COR-L47 (cell line): ENCODE data around the gene ANK2.

Experiments used
- DNase-seq: peaks from one replicate; lab custom pipeline; 2025; lab: John Stamatoyannopoulos, UW

ANK2 gene

DNA sequence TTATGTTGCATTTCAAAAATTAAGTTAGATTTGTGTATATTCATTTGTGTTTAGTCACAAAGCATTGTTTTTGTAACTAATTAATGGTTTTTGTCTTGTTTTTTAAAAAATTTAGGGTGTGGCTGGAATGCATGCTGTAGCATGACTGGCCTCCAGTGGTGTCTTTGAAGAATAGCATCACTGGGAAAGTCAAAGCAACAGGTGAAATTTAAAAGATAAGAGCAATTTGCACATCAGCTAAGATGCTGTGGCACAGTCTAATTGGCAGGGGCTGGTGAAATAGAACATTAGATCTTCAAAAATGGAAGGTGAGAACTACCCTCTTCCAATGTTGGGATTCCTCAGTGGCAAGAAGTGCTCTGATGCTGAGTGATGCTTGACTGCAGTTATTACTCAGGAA, 45.3 kb downstream of the ANK2 start:
- peak; percentile 39 for DNase-seq

DNA sequence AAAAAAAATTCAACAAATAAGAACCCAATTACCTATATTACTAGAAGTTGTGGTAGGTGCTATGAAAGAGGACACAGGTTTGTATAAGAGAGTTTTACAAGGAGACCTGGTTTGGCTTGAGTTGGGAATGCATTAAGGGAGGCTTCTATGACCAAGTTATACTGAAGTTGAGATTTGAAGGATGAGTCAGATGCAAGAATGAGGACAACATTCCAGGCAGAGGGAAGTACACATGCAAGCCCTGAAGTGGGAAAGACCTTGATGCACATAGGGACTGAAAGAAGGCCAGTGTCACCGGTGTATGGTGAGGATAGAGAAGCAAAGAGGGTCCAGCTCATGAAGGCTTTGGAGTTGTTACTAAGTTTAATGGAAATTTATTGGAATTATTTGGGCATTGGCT, 52.2 kb downstream of the ANK2 start:
- DNase-seq = no peak

GRCh38 chr4:113103556-113103955, 54.1 kb downstream of the ANK2 start:
- no peak for DNase-seq

- DNase-seq = peak; percentile 23
Measured at GRCh38 chr4:113106108-113106507, 56.7 kb downstream of the ANK2 start.

DNA sequence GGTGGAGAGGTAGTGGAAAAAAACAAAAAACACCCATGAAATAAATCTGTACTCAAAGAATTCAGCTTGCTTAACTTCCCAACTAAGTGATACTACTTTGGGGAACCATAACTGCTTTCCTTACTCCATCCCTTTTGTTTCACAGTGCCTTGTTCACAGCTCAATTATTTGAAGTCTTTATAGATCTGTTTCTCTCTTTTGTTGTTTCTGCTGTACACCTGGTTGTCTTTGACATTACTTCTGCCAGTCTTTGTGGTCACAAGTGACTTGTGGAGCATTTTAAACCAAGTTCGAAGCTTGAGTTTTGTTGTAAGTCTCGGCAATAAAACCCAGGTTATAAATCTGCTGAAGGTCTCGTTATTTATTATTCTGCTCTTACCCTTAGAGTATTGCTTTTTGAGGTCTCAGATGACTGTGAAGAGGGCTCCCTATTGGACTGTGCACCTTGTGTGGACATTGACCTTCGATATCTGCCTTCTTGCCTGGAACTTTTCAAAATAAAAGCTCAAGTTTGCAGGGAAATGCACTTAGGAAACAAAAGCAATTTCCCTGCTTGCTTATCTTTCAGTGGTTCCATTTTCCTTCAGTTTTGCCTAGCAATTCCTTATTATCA, 59.8 kb downstream of the ANK2 start:
- no peak for DNase-seq

- no peak for DNase-seq
Measured at GRCh38 chr4:113112338-113112978, 63.0 kb downstream of the ANK2 start.

GRCh38 chr4:113113151-113113550, 63.7 kb downstream of the ANK2 start:
- no peak for DNase-seq

DNA sequence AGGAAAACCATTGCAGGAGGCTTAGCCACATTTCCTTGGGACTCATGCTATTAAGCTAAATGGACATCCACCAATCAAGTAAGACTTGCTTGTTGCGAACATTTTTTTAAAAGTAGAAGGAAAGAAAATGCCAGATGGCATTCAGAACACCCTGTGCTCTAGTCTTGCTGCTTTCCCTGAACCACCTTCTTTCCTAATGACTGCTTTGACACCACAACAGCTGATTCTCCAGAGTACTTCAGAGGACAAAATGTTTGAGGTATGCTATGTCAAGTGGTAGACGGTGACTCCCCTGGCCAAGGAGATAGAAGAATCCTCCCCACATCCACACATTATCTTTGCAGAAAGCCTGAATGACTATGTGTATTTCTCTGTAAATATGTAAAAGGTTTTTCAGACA, 65.4 kb downstream of the ANK2 start:
- DNase-seq = no peak

DNA sequence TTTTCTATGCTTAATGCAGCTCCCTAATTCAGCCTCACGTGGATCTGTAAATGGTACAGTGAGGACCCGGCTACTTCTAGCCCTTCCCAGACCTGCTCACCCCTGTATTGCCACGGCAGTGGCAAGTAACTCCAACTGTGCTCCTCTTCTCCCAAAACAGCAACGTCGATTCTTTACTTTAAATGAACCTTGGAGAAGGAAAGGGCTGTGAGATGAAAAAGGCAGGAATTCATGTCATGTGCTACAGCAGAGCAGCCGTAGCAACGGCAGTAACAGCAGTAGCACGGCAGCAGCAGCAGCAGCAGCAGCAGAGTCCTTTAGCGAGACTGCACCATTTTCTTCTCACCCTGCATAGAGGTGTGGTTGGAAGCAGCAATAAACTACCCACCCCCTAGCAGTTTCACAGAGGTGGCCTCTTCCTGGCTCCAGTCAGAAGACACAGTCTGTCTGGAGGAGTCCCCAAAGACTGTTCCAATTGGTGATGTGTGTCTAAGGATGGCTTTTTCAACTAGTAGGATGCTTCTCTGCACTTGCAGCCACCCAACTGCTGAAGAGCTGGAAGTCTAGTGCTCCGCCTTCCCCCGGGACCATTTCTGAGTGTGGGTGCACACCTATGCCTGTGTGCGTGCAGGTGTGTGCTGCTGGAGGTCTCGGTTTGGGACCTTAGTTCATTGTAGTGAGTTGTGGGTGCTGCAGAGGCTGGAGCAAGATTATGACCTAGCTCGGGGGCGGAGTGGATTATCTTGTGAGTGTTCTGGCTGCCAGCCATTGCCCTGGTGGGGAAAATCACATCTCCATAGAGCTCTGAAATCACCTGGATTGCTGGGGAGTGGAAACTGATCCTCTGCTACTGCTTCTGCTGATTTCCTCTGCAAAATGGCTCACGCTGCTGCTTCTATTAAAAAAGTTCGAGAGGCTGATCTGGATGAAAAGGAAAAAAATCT, 67.2 kb downstream of the ANK2 start:
- peak; percentile 69 for DNase-seq

DNA sequence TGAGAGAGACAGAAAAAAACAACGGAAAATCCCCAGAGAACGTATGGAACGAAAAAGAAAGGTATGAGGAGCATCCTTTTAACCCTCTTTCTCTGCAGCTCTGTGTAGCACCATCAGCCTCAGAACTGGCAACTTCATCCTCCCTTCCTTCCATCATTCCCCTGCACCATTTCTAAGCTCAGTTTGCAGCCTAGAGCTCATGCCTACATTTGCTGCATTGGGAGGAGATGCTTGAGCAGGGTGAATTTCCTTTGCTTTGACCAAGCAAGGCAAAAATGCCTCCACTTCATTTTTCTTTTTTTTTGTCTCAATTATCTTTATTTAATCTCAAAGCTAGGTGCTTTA, 67.9 kb downstream of the ANK2 start:
- DNase-seq = no peak

DNA sequence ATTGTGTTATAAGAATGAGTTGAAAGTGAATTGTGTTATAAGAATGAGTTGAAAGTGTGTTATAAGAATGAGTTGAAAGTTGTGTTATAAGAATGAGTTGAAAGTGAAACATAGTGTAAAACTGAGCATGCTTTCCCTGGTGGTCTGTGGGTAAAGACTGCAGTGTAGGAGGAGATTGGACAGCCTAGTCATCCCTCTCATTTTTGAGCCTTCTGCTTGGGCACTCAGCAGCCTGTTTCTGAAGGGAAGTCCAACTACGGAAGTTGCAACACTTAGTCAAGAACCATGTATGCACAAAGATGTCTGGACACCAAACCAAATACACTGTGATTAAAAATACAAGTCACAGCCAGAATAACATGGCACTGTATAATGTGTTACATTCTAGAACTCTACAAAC, 72.6 kb downstream of the ANK2 start:
- DNase-seq = no peak

- DNase-seq = no peak
Measured at GRCh38 chr4:113125418-113125817, 76.0 kb downstream of the ANK2 start.

- DNase-seq = no peak
Measured at GRCh38 chr4:113131136-113131535, 81.7 kb downstream of the ANK2 start.

GRCh38 chr4:113131621-113132020, 82.2 kb downstream of the ANK2 start:
- no peak for DNase-seq

DNA sequence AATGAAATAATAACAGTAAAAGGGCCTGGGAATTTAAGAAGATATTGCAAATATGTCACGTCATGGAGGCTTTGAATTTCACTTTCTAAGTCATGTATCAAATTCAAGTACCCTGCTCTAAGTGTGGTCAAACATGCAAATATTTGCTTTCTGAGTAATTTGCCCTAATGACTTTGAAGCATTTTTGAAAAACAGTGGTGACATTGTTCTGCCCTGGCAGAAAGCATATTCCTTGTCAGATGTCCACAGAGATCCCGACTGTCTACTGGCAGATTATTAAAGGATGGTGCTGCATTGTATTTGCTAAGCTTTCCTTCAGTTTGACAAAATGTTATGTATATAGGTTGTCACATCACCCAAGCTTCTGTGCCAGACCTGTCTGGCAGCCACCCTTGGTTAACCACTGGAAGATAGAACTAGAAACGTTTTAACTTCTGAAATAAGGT, 92.5 kb downstream of the ANK2 start:
- DNase-seq = peak; percentile 48

- DNase-seq = no peak
Measured at GRCh38 chr4:113142351-113142750, 92.9 kb downstream of the ANK2 start.

- DNase-seq = no peak
Measured at GRCh38 chr4:113144091-113144490, 94.6 kb downstream of the ANK2 start.

DNA sequence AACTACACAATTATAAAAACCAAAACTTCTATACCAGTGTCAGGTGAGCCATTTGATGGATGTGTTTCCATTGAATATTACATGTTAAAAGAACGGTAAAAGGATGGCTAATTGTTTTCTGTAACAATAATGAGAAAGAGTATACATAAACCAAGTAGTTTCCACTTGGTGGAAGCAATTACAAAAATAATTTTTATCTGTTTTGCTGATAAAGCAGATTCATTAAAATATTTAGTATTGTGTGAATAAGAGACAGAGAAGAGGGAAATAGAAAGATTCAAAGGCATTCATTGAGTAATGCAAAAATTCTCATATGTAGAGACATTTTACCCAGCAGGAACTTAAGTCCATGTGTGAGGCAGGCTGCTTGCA, 95.7 kb downstream of the ANK2 start:
- no peak for DNase-seq

GRCh38 chr4:113145519-113146291, 96.3 kb downstream of the ANK2 start:
- no peak for DNase-seq

GRCh38 chr4:113146876-113147358, 97.5 kb downstream of the ANK2 start:
- no peak for DNase-seq

DNA sequence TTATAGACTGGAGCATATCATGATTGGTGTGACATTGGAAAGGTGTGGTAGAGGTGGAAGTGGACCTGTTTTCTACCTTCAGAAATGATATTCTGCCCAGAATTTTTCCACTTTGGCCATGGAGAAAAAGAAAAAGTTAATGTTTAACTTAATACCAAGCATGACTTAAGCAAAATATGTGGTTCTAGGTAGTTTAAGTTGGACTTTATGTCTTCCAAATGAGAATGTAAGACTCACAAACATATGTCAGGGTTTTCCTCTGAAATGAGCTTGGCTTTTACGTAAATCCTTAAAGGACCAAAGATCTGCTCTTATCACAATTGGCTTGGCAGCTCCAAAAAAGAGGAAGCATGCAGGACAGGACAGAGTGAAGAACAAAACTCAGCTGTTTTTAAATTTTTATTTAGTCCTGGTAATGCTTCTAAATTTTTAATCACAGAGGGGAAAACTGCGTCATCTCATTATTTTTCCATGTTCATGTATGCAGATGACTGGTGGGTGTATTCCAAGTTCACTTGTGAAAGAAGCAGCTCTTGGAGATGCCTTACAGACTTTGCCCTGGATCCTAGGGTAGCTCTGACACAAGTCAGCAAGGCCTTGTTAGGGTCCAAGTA, 98.2 kb downstream of the ANK2 start:
- DNase-seq = no peak

DNA sequence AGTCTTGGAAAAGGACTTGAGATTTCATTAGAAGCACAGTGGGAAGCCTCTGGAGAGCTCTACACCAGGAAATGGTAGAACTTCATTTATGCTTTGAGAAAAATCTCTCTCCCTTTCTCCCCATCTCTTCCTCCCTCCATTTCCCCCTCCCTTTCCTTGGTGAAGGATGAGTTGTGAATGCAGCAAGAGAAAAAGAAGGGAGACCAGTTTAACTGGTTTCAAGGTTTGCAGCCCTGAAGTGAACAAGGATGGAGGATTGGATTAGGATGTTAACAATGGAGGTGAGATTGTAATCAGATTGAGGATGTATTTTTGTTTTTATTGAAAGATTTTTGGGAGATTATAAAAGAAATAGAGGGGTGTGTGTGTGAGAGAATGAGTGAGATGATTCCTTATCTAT, 99.5 kb downstream of the ANK2 start:
- no peak for DNase-seq
